Tongue (tissue), 2 donors: ENCODE measurements around the gene YKT6. TPM values are rescaled to one million over a fixed set of nuclear protein-coding genes. Genes with fewer than 3 reads are reported as not detected.

Source experiments
- DNase-seq: peaks from one replicate; pipeline ENCODE4 v3.0.0-alpha.2; 2015
- total RNA-seq: library from RNA; depleted of rRNA; stranded (reverse); fragments of >200 nt; gene quantifications from one replicate; pipeline ENCODE4 v1.2.3, GENCODE V29; 2014

The YKT6 gene
- total RNA-seq, 1 donor from 2014 or later: 59.3 TPM

- no peak for DNase-seq
These were observed 58.2 kb downstream of the YKT6 start for GRCh38 chr7:44258865-44259546.

GRCh38 chr7:44259547-44260457, 59.0 kb downstream of the YKT6 start:
- DNase-seq: peak; percentile 73

GRCh38 chr7:44261240-44261639, 60.5 kb downstream of the YKT6 start:
- no peak for DNase-seq

- DNase-seq: no peak
These were observed 61.3 kb downstream of the YKT6 start for GRCh38 chr7:44262031-44262430.

- DNase-seq: peak; percentile 49
These were observed 62.7 kb downstream of the YKT6 start for GRCh38 chr7:44263326-44264082.

Other genes starting within 250 kb of the YKT6 start
- not detected for gene SPDYE1, start 203.1 kb upstream of the YKT6 start, total RNA-seq
- gene DBNL, start 156.3 kb upstream of the YKT6 start, total RNA-seq: 75.1 TPM
- gene PGAM2, start 135.4 kb upstream of the YKT6 start, total RNA-seq: 433 TPM
- gene POLM, start 118.4 kb upstream of the YKT6 start, total RNA-seq: 37.6 TPM
- 51.1 TPM for gene AEBP1, start 96.6 kb upstream of the YKT6 start, total RNA-seq
- 62.7 TPM for gene POLD2, start 77.4 kb upstream of the YKT6 start, total RNA-seq
- not detected for gene MYL7, start 59.6 kb upstream of the YKT6 start, total RNA-seq
- 2.9 TPM for gene GCK, start 11.5 kb upstream of the YKT6 start, total RNA-seq
- 26.7 TPM for gene CAMK2B, start 124.6 kb downstream of the YKT6 start, total RNA-seq